ENCODE measurements around the gene CORO2A.

GRCh38 chr9:98117984-98118639, 74.3 kb downstream of the CORO2A start:
- TF ChIP-seq CTCF (IDR thresholded peaks at IDR 0.05; ENCODE audit: low read depth, low read length) (peak; percentile 54), EZH2phosphoT487 (IDR thresholded peaks at IDR 0.05; ENCODE audit: low read depth) (no peak)

Data from OCI-LY3 (cell line).